UCSD-AML1 (cell line): ENCODE measurements around the gene SMNDC1.
"Not testable (repeated sequence)": the region's sequence is repeated elsewhere in the genome, so short reads cannot be mapped to it uniquely, and the experiment has no call there.

Experiments
- DNase-seq: peaks from one replicate; lab custom pipeline; 2025; ENCODE audit not compliant: unreplicated experiment; lab: John Stamatoyannopoulos, UW

The SMNDC1 gene

DNA sequence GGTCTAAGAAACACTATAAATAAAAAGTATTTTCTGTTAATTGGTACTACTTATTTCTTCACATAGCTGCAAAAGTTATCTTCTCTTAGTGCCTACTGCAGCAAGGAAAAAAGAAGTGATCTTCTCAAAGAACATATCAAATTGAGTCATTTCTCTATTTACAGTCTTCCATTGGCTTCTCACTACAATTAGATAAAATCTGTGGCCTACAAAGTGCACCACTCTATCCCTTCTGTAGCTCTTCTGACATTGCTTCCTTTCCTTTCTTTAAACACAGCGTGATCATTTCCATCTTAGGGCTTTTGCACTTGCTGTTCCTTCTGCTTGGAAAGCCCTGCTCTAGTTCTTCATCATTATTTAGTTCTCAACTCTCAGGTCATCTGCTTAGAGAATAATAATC, 52.6 kb downstream of the SMNDC1 start:
- no peak for DNase-seq

DNA sequence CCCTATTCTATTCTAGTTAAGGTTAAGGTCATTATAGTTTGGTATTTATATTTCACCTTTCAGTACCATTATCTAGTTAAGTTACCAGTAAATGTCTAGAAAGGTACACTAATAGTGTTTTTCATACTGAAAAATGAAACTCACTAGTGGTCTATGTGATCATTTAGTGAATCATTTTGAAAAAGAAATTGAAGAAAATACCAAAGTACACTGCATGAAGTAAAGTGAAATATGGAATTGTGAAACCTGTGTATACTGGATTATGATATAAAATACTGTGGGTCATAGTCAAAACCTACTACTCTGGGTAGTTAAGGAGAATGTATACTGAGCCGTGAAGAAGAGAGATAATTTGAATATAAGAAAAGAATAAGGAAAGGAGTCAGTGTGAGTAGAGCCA, 53.3 kb downstream of the SMNDC1 start:
- not testable (repeated sequence) for DNase-seq

DNA sequence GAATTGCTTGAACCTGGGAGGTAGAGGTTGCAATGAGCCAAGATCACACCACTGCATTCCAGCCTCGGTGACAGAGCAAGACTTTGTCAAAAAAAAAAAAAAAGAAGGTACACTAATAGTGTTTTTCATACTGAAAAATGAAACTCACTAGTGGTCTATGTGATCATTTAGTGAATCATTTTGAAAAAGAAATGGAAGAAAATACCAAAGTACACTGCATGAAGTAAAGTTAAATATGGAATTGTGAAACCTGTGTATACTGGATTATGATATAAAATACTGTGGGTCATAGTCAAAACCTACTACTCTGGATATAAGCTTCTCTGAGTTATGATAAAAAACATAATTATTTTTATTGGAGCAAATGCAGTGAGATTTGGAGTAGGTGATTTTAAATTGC, 55.2 kb downstream of the SMNDC1 start:
- not testable (repeated sequence) for DNase-seq

DNA sequence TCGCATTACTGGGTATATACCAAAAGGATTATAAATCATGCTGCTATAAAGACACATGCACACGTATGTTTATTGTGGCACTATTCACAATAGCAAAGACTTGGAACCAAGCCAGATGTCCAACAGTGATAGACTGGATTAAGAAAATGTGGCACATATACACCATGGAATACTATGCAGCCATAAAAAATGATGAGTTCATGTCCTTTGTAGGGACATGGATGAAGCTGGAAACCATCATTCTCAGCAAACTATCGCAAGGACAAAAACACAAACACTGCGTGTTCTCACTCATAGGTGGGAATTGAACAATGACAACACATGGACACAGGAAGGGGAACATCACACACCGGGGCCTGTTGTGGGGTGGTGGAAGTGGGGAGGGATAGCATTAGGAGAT, 56.9 kb downstream of the SMNDC1 start:
- not testable (repeated sequence) for DNase-seq

DNA sequence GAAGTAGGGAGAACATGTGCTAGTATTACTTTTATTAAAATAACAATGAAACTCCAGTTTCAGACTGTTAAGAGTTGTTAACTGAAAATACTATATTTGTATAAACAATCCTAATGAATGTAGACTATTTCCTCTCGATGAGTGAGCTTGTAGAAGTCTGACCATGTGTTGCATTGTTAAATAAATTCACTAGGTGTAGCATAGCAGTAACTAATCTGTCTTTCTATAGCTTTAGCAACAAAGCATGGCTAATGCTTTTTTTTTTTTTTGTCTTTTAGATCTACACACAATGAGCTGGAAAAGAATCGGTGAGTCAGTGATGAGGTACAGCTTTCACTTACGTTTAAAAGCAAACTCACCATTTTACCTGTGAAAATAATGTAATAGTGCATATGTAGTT, 60.2 kb downstream of the SMNDC1 start:
- DNase-seq: no peak

DNA sequence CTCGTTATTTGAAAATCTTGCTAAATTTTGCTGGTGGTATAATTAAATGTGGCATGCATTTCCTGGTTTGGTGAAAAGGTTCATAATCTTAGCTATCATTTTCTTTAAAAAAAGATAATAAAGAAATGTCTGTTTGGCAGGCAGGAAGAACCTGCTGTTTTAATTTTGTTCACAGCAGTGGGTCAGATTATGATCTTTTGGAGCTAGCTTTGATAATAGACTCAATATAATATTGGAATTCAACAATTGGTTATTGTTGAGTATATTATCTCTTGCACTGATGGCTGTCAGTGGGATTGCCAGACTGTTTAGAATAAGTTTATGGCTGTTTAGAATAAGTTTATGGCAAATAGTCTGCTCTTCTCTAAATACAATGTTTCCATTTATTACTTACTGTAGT, 62.2 kb downstream of the SMNDC1 start:
- DNase-seq: no peak

DNA sequence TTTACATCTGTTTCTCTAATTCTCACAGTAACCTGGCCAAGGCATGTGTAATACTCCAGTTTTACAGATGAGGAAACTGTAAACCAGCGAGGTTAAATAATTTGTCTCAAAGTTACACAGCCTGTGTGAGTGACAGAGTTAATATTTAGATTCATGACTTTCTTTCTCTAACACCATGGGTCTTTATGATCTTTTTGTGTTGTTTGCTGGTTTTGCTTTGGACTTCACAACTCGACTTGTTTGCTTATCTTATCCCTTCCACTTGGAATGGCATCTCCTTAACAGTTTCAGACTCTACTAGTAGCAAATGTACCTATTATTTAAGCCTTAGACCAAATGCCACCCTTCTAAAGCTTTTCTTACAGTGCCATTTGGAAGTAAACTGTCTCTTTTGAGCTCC, 62.9 kb downstream of the SMNDC1 start:
- no peak for DNase-seq

DNA sequence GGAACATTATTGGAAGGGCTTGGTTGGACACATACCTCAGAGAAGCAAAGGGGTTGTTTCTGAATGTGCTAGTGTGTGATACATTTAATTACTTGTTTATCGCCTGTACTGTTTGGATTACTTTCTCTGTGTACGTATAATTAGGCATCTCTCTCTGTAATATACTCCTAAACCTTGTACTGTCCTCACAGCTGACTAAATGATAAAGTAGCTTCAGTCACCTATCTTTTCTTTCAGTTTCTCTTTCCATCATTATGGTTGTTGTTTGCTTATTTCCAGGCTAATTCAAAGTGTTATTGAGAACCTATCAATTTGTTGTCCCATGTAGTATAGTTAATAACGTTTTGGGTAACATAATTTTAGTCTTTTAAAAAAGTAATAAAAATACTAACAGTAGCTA, 63.3 kb downstream of the SMNDC1 start:
- no peak for DNase-seq
